ENCODE results near the gene HHAT. TPM values are rescaled to one million over a fixed set of nuclear protein-coding genes. Genes with fewer than 3 reads are reported as not detected.

The HHAT gene
- total and polyA plus RNA-seq, 9 of the 15 experiments (the other 6 are each of a cell fraction or from before 2014, with no cell fraction given): 0.07 to 0.16 (median 0.13) TPM; not detected in 1

- TF ChIP-seq IRF9 (tag; IDR thresholded peaks at IDR 0.05) (no peak), PRPF4 (IDR thresholded peaks at IDR 0.05; ENCODE audit: insufficient read depth, low read depth, low read length, poor library complexity, severe bottlenecking) (no peak), ZFPM2 (CRISPR knock-in tag; IDR thresholded peaks at IDR 0.05) (no peak), POLR2AphosphoS2 (IDR thresholded peaks at IDR 0.05; ENCODE audit: low read length) (no peak)
- TF ChIP-seq, protein P1, sequence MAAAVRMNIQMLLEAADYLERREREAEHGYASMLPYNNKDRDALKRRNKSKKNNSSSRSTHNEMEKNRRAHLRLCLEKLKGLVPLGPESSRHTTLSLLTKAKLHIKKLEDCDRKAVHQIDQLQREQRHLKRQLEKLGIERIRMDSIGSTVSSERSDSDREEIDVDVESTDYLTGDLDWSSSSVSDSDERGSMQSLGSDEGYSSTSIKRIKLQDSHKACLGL (CRISPR knock-in tag; IDR thresholded peaks at IDR 0.05; ENCODE audit: borderline replicate concordance, poor library complexity, severe bottlenecking): no peak
These were observed 12.1 kb downstream of the HHAT start (continued) for GRCh38 chr1:210340841-210341240.

DNA sequence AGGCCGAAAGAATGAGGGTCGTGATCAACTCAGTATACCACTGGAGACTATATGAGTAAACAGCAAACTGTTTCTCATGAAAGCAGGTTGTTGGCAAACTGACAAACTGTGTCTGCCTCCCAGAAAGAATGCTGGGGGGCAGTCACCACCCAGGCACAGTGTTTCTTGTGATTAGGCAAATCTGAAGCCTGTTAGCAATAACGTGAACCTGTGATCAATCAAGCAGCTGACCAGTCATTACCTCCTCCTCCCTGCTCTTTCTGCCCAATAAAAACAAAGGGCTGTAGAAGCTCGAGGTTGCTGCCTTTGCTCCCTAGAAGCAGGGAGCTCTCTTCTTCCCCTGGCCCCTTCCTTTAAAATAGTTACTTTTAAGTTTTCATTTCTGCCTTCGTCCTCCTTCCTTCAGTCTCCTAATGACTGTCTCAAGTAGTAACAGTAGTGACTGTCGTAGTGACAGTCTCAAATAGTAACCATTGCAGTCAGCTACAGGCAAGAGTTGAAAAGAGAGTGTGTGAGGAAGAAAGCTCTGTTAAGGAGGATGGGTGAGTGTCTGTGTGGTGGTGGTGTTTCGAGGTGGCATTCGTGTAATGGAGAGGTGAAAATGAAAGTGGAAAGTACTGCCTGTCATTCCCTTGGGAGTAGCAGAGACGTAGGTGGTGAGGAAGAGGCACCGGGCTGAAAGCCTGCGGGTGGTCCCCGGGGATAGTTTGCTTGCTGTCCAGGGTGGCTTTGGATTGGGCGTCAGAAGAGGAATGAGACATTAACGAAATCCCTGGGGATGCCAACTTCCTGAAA lies 14.5 kb downstream of the HHAT start:
- FAIRE-seq: no peak
- Histone ChIP-seq H3K4me2 (ENCODE audit: insufficient read depth, low read length) (no peak overlapping the region), H3K79me2 (ENCODE audit: control insufficient read depth, insufficient read depth, low read length) (no peaks in the 10 kb centered on the region), H3K4me1 (replicated peaks in 1 of 2; ENCODE audit: control insufficient read depth in 2 of 2, insufficient read depth in 2 of 2, low read length in 2 of 2) (no peaks in the 10 kb centered on the region), H3K36me3 (ENCODE audit: control insufficient read depth, insufficient read depth, low read length) (no peaks in the 10 kb centered on the region), H3K9me1 (ENCODE audit: control insufficient read depth, insufficient read depth, low read length) (no peaks in the 10 kb centered on the region), H3K9me3 (replicated peaks; ENCODE audit: control insufficient read depth, insufficient read depth, low read depth, low read length) (no peaks in the 10 kb centered on the region), H3K4me3 (no peak overlapping the region), H2AFZ (ENCODE audit: low read depth, low read length) (no peak overlapping the region), H3K27ac (ENCODE audit: extremely low read depth, low read depth, low read length) (no peak overlapping the region), H3K9ac (ENCODE audit: insufficient read depth in 1 of 2, low read depth in 2 of 2, low read length in 2 of 2) (no peak overlapping the region), H4K20me1 (replicated peaks; ENCODE audit: control insufficient read depth, insufficient read depth, low read length) (no peaks in the 10 kb centered on the region), H3K27me3 (ENCODE audit: control insufficient read depth in 2 of 2, insufficient read depth in 2 of 2, low read length in 2 of 2) (peaks cover 0 to 4% of the 10 kb centered on the region in 2 experiments; a peak in 2 of 5 replicates)
- CTCF ChIA-PET (ENCODE audit: low intra/inter-chr PET ratio): interaction anchor here (0.6 kb wide), 1 partner anchor 1377 kb away, joined by 3 read pairs; no protein-coding TSS in a partner anchor
- 0% methylated on average over 14 of the region's 14 CpGs for WGBS (ENCODE audit: insufficient coverage, low coverage, missing lambda C conversion rate)
- DNase-seq (ENCODE audit: extremely low read depth in 1 of 4, low spot score in 3 of 4): no peak
- intact Hi-C loops (cut with micrococcal nuclease) (no loop called here), in situ Hi-C loops (cut with MboI) (no loop called here)
- POLR2A ChIA-PET: interaction anchor here (0.8 kb wide), 1 partner anchor 31 kb away, joined by 3 read pairs; no protein-coding TSS in a partner anchor
- no peak for ATAC-seq
- no TSS peak for BruUV-seq (replicated peaks)
- TF ChIP-seq PHTF2 (CRISPR knock-in tag; IDR thresholded peaks at IDR 0.05) (no peak), TARDBP (IDR thresholded peaks at IDR 0.05) (no peak), CBX8 (IDR thresholded peaks at IDR 0.05; ENCODE audit: borderline replicate concordance, extremely low read depth, low read depth, low read length, poor library complexity, severe bottlenecking) (no peak), HDAC3 (IDR thresholded peaks at IDR 0.05; ENCODE audit: borderline replicate concordance, partially characterized antibody) (no peak), RBM17 (IDR thresholded peaks at IDR 0.05; ENCODE audit: borderline replicate concordance, low read depth, low read length) (no peak), ZNF586 (CRISPR knock-in tag; conservative IDR thresholded peaks at IDR 0.05) (no peak), KDM2B (CRISPR knock-in tag; IDR thresholded peaks at IDR 0.05) (no peak), NR4A1 (CRISPR knock-in tag; IDR thresholded peaks at IDR 0.05) (no peak), NR4A1 (tag; IDR thresholded peaks at IDR 0.05) (no peak), SMC3 (conservative IDR thresholded peaks at IDR 0.05; ENCODE audit: insufficient read depth, low read depth, low read length) (no peak), ZNF699 (CRISPR knock-in tag; IDR thresholded peaks at IDR 0.05; ENCODE audit: insufficient replicate concordance) (no peak)
- TF ChIP-seq, protein P2, sequence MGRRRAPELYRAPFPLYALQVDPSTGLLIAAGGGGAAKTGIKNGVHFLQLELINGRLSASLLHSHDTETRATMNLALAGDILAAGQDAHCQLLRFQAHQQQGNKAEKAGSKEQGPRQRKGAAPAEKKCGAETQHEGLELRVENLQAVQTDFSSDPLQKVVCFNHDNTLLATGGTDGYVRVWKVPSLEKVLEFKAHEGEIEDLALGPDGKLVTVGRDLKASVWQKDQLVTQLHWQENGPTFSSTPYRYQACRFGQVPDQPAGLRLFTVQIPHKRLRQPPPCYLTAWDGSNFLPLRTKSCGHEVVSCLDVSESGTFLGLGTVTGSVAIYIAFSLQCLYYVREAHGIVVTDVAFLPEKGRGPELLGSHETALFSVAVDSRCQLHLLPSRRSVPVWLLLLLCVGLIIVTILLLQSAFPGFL (CRISPR knock-in tag; IDR thresholded peaks at IDR 0.05): no peak
